CD4-positive, alpha-beta T cell treated with Interleukin-15 for 4 hours (primary cell): ENCODE results near the gene ANKHD1.

Source experiments
- DNase-seq: peaks from one replicate; pipeline ENCODE4 v3.0.0-alpha.2; 2020; ENCODE audit warnings: low spot score

The ANKHD1 gene, protein sequence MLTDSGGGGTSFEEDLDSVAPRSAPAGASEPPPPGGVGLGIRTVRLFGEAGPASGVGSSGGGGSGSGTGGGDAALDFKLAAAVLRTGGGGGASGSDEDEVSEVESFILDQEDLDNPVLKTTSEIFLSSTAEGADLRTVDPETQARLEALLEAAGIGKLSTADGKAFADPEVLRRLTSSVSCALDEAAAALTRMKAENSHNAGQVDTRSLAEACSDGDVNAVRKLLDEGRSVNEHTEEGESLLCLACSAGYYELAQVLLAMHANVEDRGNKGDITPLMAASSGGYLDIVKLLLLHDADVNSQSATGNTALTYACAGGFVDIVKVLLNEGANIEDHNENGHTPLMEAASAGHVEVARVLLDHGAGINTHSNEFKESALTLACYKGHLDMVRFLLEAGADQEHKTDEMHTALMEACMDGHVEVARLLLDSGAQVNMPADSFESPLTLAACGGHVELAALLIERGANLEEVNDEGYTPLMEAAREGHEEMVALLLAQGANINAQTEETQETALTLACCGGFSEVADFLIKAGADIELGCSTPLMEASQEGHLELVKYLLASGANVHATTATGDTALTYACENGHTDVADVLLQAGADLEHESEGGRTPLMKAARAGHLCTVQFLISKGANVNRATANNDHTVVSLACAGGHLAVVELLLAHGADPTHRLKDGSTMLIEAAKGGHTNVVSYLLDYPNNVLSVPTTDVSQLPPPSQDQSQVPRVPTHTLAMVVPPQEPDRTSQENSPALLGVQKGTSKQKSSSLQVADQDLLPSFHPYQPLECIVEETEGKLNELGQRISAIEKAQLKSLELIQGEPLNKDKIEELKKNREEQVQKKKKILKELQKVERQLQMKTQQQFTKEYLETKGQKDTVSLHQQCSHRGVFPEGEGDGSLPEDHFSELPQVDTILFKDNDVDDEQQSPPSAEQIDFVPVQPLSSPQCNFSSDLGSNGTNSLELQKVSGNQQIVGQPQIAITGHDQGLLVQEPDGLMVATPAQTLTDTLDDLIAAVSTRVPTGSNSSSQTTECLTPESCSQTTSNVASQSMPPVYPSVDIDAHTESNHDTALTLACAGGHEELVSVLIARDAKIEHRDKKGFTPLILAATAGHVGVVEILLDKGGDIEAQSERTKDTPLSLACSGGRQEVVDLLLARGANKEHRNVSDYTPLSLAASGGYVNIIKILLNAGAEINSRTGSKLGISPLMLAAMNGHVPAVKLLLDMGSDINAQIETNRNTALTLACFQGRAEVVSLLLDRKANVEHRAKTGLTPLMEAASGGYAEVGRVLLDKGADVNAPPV (N-terminal part only)

DNA sequence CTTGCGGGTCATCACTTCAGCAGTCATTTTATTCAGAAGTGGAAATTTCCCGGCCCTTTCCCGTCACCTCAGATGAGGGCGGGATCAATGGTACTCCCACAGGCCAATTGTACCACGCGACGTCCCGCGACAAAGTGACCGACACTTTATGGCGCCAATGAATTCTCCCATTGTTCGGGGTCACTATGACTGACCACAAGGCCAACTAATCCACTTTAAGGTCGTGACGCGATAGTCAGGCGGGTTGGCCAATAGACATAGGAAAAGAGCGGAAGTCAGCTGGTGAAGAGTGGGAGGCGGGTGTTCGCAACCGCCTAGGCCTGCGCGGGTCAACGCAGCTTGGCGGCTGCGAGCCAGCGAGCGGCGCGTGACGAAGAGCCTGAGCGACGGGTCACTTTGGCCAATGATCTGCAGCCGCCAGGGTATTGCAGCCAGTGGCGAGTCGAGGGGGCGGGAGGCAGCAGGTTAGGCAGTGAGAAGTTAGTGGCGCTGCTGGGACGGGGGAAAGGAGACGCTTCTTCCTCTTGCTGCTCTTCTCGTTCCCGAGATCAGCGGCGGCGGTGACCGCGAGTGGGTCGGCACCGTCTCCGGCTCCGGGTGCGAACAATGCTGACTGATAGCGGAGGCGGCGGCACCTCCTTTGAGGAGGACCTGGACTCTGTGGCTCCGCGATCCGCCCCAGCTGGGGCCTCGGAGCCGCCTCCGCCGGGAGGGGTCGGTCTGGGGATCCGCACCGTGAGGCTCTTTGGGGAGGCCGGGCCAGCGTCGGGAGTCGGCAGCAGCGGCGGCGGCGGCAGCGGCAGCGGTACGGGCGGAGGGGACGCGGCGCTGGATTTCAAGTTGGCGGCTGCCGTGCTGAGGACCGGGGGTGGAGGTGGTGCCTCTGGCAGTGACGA is at the start of gene ANKHD1:
Gene ANKHD1 (plus strand): TSS at position 472 of the 896 bp plus-strand sequence. CDS start 135 bp downstream, at position 607.
- DNase-seq, result peak; percentile 100

DNA sequence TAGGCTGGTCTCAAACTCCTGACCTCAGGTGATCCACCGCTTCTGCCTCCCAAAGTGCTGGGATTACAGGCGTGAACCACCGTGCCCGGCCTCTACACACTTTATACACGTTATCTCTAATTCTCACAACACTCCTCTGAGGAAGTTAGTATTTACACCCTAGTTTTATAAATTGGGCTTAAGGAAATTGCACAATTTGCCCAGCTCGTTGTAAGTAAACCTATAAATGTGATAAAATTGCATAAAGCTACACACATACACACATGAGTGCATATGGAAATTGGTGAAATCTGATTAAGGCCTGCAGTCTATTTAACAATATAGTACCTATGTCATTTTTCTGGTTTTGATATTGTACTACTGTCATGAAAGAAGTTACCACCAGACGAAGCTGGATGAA is 46.1 kb upstream of the ANKHD1 start:
- DNase-seq, result no peak

DNA sequence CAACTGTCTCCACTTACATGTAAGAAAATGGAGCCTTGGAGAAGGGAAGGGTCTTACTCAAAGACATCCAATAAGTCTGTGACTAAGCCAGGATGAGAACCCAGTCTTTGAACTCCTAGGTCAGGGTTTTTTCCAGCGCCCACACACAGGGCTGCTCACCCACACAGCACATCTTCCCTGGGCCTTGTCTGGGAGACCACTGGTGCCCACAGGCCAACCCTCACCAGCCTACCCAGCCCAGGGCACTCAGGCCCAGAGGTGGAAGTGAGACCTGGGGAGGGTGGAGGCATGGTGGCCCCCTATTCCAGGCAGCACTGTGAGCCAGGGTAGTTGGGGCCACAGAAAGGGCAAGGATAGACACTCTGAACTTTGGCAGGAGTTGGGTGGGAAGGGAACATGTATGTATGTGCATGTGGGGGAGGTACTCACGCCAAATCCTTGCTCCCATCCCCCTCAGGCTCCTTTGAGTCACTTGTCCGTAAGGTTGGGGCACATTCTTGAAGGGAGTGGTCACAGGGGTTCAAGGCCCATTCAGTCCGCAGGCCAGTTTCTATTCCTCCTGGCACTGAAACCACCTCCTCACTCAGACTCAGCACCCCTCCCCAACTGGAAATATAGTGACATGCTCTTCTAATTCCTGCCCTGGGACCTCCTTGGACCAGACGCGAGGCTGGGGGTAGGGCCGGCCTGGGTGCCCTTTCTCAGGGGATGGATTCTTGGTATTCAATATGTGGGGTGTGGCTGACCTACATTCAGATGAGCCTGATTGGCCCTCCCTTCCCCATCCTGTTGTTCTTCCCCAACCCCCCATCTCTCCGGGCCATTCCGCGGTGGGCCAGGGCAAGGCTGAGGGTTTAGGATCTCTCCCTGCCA is 44.5 kb upstream of the ANKHD1 start:
- DNase-seq, result no peak

DNA sequence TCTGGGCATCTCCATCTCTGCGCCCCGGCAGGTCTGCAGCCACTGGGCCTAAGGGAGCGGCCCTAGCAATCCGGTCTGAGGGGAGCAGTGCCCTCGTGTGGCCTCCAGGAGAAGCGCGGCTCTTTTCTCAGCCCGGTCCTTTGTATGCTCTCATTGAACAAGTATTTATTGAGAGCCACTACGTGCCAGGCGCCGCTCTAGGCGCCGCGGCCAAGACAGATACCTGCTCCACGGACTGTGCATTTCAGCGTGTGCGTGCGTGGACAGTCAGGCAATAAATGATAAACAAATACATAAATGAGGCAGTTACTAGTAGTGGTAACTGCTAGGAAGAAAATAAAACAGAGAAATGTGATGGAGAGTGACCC is 43.9 kb upstream of the ANKHD1 start:
- DNase-seq, result peak; percentile 80

DNA sequence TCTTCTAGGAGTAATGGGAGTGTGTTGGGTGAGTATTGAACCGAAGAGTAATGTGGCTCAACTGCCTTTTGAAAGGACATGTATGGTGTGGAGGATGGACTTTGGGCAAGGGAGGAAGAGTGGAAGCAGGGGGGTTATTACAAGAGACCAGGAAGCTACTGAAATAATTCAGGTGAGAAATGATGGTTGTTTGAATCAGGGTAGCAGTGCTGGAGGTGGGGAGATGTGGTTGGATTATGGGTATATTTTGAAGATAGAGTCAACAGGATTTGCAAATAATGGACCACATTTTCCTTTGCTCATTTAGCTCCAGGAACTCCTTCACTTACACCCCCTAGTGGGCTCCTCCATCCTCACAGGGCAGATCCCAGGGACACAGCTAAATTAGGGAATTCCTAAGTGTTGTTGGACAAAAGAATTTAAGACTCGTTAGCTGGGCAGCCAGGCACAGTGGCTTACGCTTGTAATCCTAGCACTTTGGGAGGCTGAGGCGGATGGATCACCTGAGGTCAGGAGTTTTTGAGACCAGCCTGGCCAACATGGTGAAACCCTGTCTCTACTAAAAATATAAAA is 42.8 kb upstream of the ANKHD1 start:
- no peak for DNase-seq

DNA sequence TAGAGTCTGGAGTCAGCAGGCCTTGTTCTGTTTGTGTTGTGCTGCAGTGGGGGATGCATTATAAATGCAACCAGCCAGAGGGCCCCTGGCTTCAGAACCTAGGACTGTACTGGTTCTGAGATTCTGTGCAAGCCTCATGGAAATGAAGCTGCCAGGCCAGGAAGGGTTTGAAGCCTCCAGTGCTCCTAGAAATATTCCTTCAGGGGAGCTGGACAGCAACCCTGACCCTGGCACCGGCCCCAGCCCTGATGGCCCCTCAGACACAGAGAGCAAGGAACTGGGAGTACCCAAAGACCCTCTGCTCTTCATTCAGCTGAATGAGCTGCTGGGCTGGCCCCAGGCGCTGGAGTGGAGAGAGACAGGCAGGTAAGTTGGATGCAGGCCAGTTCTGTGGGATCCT is 41.5 kb upstream of the ANKHD1 start, which contains the start of gene SLC4A9:
Gene SLC4A9 (plus strand): TSS at position 94 of the 400 bp plus-strand sequence. CDS start 43 bp downstream, at position 137.
- no peak for DNase-seq

DNA sequence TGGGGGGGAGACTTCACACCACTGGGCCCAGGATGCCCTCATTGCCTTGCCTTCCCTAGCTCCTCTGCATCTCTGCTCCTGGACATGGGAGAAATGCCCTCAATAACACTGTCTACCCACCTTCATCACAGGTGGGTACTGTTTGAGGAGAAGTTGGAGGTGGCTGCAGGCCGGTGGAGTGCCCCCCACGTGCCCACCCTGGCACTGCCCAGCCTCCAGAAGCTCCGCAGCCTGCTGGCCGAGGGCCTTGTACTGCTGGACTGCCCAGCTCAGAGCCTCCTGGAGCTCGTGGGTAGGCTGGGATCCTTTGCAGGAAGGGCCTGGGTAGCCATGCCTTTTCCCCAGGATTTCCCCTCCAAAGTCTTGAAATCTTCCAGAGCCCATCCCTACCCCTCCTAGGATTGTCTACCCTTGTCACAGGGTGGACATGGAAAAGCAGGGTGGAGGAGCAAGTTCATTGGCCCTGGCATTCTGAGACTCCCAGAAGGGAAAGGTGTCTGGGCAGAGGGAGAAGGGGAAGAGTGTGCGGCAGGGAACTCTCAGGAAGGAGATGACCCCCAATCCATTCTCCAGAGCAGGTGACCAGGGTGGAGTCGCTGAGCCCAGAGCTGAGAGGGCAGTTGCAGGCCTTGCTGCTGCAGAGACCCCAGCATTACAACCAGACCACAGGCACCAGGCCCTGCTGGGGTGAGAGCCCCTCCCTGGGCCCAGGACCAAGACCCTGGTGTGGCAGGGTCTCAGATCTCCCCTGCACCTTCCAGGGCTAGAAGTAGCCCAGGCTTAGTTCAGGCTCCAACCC is 40.8 kb upstream of the ANKHD1 start:
- no peak for DNase-seq

DNA sequence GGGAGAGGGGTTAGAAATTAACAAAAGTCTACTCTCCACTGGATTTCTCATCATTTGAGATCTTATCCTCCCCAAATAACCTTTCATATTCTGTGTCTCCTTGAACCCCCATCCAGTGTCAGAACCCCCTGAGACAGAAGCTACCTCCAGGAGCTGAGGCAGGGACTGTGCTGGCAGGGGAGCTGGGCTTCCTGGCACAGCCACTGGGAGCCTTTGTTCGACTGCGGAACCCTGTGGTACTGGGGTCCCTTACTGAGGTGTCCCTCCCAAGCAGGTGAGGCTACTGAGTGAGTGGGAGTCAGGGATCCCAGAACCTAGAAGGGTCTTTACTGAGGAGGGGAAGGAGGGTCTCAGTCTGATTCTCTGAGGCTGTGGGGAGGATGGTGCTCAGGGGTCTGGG is 39.7 kb upstream of the ANKHD1 start:
- DNase-seq, result no peak

DNA sequence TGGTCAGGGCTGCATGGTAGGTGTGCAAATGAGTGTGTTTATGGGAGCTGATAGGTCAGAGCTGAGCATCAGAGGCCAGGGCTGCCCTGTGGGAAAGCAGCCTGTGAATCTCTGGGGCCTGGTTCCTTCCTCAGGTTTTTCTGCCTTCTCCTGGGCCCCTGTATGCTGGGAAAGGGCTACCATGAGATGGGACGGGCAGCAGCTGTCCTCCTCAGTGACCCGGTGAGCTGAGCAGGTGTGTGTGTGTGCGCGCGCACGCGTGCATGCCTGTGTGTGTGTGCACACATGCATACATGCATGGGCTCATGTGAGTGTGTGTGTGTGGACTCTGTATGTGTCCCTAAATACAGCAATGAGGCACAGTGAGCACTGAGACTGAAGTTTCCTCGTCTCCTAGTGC is 39.3 kb upstream of the ANKHD1 start:
- DNase-seq, result no peak

DNA sequence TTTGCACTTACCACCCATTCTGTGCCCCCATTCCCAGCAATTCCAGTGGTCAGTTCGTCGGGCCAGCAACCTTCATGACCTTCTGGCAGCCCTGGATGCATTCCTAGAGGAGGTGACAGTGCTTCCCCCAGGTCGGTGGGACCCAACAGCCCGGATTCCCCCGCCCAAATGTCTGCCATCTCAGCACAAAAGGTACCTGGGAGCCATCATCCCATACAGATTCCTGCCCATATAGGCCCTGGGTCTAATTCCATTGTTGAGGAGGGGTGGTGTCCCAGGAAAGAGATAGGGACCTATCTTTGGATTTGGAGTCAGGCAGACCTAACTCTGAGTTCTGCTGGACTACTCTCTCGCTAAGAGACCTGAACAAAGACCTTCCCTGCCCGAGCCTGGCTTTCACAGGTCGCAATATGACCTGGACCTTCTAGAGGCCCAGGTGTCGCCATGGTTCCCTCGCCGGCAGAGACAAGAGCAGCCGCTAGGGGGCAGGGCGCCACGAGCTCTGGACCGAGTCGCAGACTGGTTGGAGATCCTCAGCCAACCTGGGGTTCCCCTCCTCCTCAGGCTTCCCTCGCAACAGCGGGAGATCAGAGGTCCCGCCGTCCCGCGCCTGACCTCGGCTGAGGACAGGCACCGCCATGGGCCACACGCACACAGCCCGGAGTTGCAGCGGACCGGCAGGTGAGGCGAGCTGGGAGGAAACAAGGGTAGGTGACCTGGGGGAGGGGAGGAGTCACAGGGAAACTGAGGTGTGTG is 38.6 kb upstream of the ANKHD1 start:
- DNase-seq, result peak; percentile 84

DNA sequence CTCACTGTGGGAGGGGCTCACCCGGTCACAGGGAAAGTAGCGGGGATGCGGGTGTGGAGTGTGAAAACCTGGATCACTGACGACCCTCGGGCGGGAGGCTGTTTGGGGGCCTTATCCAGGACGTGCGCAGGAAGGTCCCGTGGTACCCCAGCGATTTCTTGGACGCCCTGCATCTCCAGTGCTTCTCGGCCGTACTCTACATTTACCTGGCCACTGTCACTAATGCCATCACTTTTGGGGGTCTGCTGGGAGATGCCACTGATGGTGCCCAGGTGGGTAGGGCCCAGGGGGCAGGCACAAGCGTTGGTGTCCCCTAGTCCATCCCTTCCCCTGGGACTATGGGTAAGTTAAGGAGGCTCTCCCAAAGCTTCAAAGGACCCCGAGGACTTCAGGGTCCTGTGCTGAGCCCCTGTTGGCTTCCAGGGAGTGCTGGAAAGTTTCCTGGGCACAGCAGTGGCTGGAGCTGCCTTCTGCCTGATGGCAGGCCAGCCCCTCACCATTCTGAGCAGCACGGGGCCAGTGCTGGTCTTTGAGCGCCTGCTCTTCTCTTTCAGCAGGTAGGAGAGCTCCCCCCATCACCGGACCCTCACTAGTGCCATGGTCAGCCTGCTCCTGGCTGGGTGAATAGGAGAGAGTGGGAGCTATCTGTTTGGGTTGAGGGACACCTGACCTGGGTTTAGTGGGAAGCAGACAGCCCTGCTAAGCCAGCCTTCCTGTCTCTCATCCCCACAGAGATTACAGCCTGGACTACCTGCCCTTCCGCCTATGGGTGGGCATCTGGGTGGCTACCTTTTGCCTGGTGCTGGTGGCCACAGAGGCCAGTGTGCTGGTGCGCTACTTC is 37.8 kb upstream of the ANKHD1 start:
- no peak for DNase-seq

DNA sequence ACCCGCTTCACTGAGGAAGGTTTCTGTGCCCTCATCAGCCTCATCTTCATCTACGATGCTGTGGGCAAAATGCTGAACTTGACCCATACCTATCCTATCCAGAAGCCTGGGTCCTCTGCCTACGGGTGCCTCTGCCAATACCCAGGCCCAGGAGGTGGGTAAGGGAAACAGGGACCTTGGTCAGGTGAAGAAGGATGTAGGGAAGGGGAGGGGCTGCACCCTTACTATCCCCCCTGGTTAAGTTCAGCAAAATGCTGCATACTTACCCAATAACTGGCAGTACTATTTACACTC is 37.2 kb upstream of the ANKHD1 start:
- no peak for DNase-seq

DNA sequence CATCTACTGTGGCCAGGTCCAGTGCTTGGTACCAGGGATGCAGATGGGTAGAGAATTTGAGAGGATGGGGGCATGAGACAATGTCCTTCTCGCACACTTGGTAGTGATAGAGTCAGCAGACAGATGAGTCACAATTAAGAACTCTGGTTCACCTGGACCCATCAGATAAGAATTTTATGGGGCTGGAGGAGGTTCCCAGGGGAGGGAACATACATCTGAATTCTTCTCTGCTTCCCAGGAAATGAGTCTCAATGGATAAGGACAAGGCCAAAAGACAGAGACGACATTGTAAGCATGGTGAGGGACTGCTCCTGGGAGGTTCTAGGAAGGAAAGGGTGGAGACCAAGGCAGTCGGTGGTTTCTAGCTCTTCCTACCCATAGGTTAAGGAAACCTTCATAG is 36.4 kb upstream of the ANKHD1 start:
- no peak for DNase-seq

DNA sequence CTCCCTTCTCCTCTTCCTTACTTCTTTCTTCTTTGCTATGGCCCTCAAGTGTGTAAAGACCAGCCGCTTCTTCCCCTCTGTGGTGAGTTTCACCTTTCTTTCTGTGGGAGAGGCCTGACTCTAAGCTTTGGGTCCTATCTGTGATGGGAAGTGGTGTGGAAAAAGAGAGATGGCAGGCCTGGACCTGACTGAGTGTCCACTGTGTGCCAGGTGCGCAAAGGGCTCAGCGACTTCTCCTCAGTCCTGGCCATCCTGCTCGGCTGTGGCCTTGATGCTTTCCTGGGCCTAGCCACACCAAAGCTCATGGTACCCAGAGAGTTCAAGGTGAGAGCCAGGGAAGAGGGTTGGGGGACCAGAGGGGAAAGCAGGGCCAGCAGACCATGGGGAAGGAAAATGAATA is 35.7 kb upstream of the ANKHD1 start:
- no peak for DNase-seq

DNA sequence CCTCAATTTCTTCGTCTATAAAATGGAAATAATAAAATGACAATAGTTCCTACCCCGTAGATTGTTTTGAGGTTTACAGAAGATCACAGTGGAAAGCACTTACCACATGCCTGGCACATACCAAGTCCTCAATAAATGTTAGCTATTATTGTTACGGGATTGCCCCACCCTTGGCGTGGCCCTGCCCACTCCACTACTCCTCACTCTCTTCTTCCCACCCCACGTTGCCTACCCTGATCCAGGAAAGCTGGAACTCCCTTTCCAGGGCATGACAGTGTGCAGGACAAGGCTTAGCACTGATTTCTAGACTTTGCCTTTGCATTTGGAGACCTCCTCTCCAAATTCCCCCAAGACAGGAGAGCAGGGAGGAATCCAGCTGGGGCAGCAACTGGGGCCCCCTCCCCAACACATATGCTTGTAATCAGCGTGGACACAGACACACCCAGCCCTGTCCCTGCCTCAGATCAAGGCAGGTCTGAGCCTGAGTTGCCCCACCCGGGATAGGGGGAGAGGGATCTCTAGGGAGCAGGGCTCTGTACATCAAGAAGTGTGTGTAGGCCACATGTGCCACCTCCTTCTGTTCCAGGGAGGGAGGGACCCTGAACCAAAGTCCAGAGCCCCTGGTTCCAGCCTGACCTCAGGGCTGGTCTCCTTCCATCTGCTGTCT is 34.9 kb upstream of the ANKHD1 start:
- no peak for DNase-seq

DNA sequence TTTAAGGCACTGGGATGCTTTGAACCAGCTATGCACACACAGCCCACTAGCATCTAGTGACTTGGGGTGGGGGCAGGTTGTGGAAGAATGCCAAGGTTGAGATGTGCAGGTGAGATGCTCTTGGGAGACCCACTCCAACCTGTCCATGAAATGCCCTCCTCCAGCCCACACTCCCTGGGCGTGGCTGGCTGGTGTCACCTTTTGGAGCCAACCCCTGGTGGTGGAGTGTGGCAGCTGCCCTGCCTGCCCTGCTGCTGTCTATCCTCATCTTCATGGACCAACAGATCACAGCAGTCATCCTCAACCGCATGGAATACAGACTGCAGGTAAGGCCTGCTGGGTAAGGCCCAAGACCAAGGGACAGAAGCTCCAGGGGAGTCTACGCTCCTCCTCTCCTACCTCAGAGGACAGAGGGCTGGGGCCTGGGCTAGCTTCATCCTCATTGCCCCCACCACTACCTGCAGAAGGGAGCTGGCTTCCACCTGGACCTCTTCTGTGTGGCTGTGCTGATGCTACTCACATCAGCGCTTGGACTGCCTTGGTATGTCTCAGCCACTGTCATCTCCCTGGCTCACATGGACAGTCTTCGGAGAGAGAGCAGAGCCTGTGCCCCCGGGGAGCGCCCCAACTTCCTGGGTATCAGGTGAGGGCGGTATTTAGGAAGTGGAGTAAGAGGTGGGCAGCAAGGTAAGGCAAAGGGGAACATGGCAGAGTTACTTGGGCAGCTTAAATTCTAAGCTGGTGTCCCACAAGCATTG is 34.2 kb upstream of the ANKHD1 start:
- no peak for DNase-seq
